ENCODE data around the gene GLIS1.
"Not testable (repeated sequence)": the region's sequence is repeated elsewhere in the genome, so short reads cannot be mapped to it uniquely, and the experiment has no call there.

GLIS1 gene

GRCh38 chr1:53669621-53670191 lies 69.3 kb downstream of the GLIS1 start:
- no peak for DNase-seq

DNA sequence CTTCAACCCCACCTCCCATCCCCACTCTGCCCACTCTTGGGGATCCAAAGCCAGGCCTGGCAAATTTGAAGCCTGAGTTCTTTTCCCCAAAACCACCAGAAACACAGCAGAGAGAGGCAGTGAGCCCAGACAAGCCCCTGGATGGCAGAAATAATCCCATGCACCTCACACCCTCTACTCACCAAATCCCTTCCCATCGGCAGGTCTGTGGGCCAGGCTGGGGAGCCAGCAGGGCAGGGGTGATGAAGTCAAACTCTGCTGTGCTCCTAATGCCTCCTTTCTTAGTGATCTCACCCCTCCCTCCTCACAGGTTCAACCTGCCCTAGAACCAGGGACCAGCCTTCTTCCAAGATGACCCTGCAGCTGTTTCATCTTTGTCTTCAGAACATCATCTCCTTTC lies 72.4 kb downstream of the GLIS1 start:
- DNase-seq, result no peak

DNA sequence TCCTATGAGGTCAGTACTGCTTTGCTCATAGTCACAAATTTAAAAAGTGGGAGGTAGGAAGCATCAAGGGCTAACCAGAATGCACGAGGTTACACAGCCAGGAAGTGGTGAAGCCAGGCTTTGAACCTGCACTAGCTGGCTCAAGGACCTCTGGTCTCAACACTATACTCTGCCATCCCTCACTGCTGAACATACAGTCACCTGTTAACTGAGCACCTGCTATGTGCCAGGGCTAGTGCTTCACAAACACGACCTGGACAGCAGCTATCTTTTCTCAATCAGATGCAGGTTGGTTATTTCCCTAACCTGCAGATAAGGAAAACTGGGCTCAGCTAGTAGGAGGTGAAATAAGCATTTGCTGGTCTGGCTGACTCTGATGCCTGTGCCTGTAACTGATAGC lies 73.0 kb downstream of the GLIS1 start:
- DNase-seq, result no peak

GRCh38 chr1:53663529-53664300 lies 75.2 kb downstream of the GLIS1 start:
- no peak for DNase-seq

DNA sequence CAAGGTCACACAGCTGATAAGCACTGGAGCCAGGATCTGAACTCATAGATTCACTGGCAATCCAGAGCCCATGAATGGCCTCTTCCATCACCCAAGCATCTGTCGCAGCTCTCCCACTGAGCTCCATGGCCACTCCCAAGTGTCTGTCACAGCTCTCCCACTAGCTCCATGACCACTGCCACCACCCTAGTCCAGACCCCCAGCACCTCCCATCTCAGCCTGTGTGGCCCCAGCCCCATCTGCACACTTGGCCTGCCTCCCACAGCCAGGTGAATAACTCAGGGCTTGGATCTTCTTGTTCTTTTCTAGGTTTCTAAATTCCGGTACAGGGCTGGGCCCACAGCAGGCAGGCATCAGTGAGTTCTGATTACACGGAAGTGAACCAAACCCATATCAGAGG lies 76.0 kb downstream of the GLIS1 start:
- no peak for DNase-seq

- DNase-seq, result no peak
Measured at GRCh38 chr1:53662169-53662568, 76.8 kb downstream of the GLIS1 start.

DNA sequence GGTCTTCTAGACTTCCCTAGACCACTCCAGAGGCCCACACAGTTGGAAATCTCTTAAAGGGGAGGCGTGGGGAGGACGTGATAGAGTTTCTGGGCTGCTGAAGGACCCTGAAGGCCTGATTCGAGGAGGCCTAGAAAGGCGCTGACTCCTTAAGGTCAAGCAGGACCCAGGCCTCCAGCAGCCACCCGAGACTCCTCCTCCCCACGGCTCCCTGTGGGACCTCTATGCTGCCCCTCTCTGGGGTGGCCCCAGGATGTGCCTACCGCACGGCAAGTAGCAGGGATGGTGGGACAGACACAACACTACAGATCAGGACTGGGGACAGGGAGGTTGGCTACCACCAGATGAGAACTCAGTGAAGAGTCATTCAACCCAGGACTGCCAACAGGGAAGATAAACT lies 77.5 kb downstream of the GLIS1 start:
- DNase-seq, result no peak

DNA sequence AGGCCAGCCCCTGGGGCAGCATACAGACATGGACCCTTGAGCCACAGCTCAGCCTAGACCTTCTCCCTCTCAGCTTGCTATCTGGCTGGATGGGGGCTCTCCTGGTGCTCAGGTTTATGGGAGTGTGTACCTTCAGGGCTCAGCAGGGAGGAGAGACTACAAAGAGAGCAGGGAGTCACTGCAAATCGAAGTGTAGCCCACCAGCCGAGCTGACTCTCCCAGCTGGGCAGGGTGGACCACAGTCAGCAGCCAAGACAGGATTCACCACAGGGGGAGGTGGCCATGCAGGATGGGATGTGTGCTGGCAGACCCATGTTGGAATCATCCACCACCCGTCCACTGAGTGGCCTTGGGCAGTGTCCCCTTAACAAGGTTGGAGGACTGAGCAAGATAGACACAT lies 78.3 kb downstream of the GLIS1 start:
- no peak for DNase-seq

DNA sequence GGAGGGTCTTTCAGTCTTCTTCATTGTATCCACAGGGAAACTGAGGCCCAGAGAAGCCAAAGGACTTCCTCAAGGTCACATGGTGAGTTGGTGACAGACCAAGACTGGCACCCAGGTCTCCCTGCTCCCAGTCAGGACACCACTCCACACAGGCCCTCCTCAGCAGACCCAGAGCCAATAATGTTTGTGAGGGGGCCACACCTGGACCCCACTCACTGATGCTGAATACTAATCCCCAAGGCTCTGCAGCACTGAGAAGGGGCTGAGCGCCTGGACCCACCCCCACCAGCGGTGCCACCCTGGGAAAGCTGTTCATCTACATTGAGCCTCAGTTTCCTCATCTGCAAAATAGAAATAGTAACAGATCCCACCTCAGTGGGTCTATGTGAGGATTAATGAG lies 79.5 kb downstream of the GLIS1 start:
- no peak for DNase-seq

GRCh38 chr1:53658489-53659230 lies 80.3 kb downstream of the GLIS1 start:
- no peak for DNase-seq

GRCh38 chr1:53657891-53658396 lies 81.0 kb downstream of the GLIS1 start:
- DNase-seq, result no peak

GRCh38 chr1:53657531-53657805 lies 81.5 kb downstream of the GLIS1 start:
- no peak for DNase-seq

DNA sequence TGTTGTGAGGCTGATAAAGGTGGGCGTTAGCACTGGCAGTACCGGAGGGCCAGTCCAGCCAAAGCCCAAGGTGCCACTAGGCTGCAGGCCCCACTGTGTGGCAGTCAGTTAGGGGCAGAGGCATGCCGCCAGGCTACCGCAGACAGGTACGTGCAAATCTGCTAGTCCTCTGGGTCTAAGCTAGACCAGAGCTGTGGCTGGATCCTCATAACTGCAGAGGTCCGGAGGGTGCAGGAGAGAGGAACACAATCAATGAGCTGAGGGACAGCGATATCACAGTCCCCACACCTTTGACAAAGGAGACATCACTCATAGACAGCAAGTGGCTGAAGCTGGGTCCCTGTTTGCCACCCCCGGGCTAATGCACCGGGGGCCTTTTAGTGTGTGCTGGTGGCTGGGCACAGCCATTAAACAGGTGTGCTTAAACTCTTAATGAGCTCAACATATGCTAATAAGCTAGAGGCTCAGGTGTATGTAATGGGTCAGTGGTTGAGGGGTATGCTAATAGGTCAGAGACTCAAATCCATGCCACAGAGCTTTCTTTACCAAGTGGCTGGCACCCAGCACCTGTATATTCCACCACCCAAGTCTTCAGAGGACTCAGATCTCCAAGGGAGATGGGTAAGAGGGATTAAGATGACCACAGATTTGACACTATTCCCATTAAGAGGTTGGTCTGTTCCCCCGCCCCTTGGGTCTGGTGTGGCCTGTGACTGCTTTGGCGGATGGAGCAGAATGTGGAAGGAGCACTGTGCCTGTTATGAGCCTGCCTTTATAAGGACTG lies 82.0 kb downstream of the GLIS1 start:
- no peak for DNase-seq

DNA sequence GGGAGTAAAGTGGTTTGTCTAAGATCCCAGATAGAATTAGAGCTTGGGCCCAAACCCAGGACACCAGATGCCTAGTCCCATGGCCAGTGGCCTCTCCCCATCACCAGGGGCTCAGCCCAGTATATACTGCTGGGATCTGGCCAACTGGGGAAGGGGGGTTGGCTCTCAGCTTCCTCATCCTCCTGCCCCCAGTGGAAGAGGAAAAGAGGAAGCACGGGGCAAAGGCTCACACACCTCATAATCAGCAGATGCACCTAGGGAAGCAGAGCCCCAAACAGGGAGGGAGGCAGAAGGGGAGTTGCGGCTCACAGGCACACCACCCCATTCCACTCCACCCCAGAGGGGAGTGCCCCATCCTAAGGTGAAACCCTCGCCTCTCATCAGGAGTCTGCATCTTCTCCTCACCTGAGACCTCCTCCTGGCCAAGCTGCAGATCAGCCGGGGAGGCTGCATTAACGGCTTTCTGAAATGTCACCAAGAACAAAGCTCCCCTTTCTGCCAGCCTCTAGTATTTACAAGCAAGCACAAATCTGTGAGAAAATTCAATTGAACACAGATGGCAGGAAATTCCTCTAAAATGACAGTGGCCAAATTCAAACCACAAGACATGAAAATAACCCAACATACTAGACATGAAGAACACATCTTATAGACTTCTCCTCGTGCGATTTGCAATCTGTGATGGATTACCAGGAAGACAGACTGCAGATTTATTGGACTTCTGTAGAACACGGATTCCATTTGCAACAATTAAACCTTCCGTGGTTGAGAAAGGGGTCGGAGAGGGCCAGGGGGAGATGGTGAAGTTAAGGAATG lies 82.8 kb downstream of the GLIS1 start:
- no peak for DNase-seq

- DNase-seq, result no peak
Measured at GRCh38 chr1:53654216-53655210, 84.5 kb downstream of the GLIS1 start.

- no peak for DNase-seq
Measured at GRCh38 chr1:53653631-53654030, 85.3 kb downstream of the GLIS1 start.

GRCh38 chr1:53653200-53653575 lies 85.8 kb downstream of the GLIS1 start:
- no peak for DNase-seq

GRCh38 chr1:53652441-53653199 lies 86.3 kb downstream of the GLIS1 start:
- no peak for DNase-seq

DNA sequence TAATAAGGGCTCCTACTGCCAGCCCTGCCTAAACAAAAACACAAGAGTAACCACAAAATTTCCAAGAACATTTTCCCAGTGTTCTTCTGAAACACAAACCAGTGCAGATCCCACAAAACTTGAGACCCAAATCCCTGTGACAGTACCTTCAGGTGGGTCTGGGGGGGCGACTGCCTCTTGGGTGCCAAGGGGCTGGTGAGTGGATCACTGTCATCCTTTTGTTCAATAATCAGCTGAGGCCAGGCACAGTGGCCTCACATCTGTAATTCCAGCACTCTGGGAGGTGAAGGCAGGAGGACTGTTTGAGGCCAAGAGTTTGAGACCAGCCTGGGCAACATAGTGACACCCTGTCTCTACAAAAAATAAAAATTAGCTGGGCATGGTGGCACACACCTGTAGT lies 87.6 kb downstream of the GLIS1 start:
- DNase-seq, result no peak

DNA sequence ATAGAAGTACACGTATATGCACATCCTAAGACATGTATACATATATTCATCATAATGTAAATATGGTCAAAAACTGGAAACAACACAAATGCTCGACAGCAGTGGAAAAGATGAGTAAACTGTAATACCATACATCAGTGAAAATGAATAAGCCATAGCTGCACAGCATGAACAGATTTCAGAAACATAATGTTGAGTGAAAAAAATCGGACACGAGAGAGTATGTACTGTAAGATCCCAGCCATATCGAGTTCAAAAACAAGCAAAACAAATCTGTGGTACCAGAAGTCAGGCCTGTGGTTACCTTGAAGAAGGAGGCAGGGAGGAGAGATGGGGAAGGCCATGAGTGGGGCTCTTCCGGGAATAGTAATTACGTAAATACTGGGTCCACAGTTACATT lies 90.4 kb downstream of the GLIS1 start:
- DNase-seq, result no peak

- not testable (repeated sequence) for DNase-seq
Measured at GRCh38 chr1:53647915-53648314, 91.0 kb downstream of the GLIS1 start.

Measured in NCI-H2081 treated with DMSO at 0.1 percent for 48 hours (cell line).